Hepatocyte (in vitro differentiated cells): ENCODE data around the gene ZNF644. TPM values are rescaled to one million over a fixed set of nuclear protein-coding genes. Genes with fewer than 3 reads are reported as not detected.

Experiments
- DNase-seq: peaks from one replicate; pipeline ENCODE4 v3.0.0-alpha.2; 2016; ENCODE audit warnings: low spot score
- H2AFZ ChIP-seq: fragments of 200-600 bp; sonication (generic); 2 replicates; pipeline ENCODE4 v1.6.0; 2016; ENCODE audit warnings: antibody characterized with exemption, mild to moderate bottlenecking
- H3K27ac ChIP-seq: fragments of 200-600 bp; sonication (generic); 2 replicates; pipeline ENCODE4 v1.5.1; 2016; ENCODE audit warnings: mild to moderate bottlenecking
- H3K27me3 ChIP-seq: fragments of 200-600 bp; sonication (generic); 2 replicates; pipeline ENCODE4 v1.6.1; 2016
- H3K36me3 ChIP-seq: fragments of 200-600 bp; sonication (generic); replicated peaks from 2 replicates; pipeline ENCODE4 v1.5.1; 2016; ENCODE audit warnings: low read depth; ENCODE audit not compliant: insufficient read depth
- H3K4me1 ChIP-seq: fragments of 200-600 bp; sonication (generic); 2 replicates; pipeline ENCODE4 v1.5.1; 2016; ENCODE audit warnings: mild to moderate bottlenecking, moderate library complexity; ENCODE audit not compliant: insufficient read depth
- H3K4me2 ChIP-seq: fragments of 200-600 bp; sonication (generic); 2 replicates; pipeline ENCODE4 v1.6.0; 2016
- H3K4me3 ChIP-seq: fragments of 200-600 bp; sonication (generic); 2 replicates; pipeline ENCODE4 v1.5.1; 2016; ENCODE audit warnings: mild to moderate bottlenecking
- H3K79me2 ChIP-seq: fragments of 200-600 bp; sonication (generic); 2 replicates; pipeline ENCODE4 v1.6.0; 2017; ENCODE audit warnings: mild to moderate bottlenecking
- H3K9me2 ChIP-seq: fragments of 200-600 bp; sonication (generic); replicated peaks from 2 replicates; pipeline ENCODE4 v1.6.0; 2017; ENCODE audit warnings: mild to moderate bottlenecking; ENCODE audit not compliant: insufficient read depth
- H3K9me3 ChIP-seq: fragments of 200-600 bp; sonication (generic); 2 replicates; pipeline ENCODE4 v1.5.1; 2016; ENCODE audit warnings: low read depth, mild to moderate bottlenecking
- H4K20me1 ChIP-seq: fragments of 200-600 bp; sonication (generic); 2 replicates; pipeline ENCODE4 v1.6.0; 2016; ENCODE audit warnings: mild to moderate bottlenecking; ENCODE audit not compliant: insufficient read depth, poor library complexity, severe bottlenecking
- CTCF ChIP-seq: fragments of 200-600 bp; sonication (generic); IDR thresholded peaks from 2 replicates; pipeline ENCODE4 v1.5.1; 2016; ENCODE audit warnings: antibody characterized with exemption, mild to moderate bottlenecking; ENCODE audit not compliant: poor library complexity
- EZH2 ChIP-seq: fragments of 200-600 bp; sonication (generic); IDR thresholded peaks from 2 replicates; pipeline ENCODE4 v1.6.1; 2016; ENCODE audit warnings: antibody characterized with exemption, mild to moderate bottlenecking, borderline replicate concordance
- EZH2phosphoT487 ChIP-seq: fragments of 200-600 bp; sonication (generic); IDR thresholded peaks from one replicate; pipeline ENCODE4 v1.6.1; 2018; ENCODE audit warnings: antibody characterized with exemption, mild to moderate bottlenecking, low read depth, moderate library complexity; ENCODE audit not compliant: unreplicated experiment, severe bottlenecking
- WGBS: methylation state at CpG from one replicate; pipeline ENCODE4 v1.1.6; 2016; ENCODE audit warnings: low lambda C conversion rate; ENCODE audit errors: missing lambda C conversion rate; 5-methylcytosine and 5-hydroxymethylcytosine counted together
- polyA plus RNA-seq: library from polyadenylated mRNA; unstranded; fragments of >200 nt; fragmentation: Nextera tagmentation; extraction: Ambion mirVana; gene quantifications from 2 replicates; pipeline ENCODE4 v1.2.1, GENCODE V29; 2016
- total RNA-seq: library from RNA; depleted of rRNA; stranded (reverse); fragments of >200 nt; gene quantifications from 2 replicates; pipeline ENCODE4 v1.2.3, GENCODE V29; 2014

The ZNF644 gene
- total RNA-seq = 78.7 and 79.2 TPM in 2 replicates
- 39.8 and 42.0 TPM in 2 replicates for polyA plus RNA-seq

GRCh38 chr1:91021686-91022517, at the start of gene ZNF644:
Gene ZNF644, minus strand, starts transcription at chr1:91022035. Its CDS starts 39,682 bp downstream, at chr1:90982353.
- no peak for TF ChIP-seq EZH2
- no peak for TF ChIP-seq CTCF
- no peak for TF ChIP-seq EZH2phosphoT487
- DNase-seq = peak; percentile 94
- Histone ChIP-seq H3K27me3 (no peaks in the 10 kb centered on the region), H3K27ac (peak within 1 kb of the TSS; percentile 100), H3K9me2 (no peaks in the 10 kb centered on the region), H3K4me1 (peaks cover 19% of the 10 kb centered on the region), H3K4me2 (peak within 1 kb of the TSS; percentile 76), H3K9me3 (no peaks in the 10 kb centered on the region), H3K4me3 (peak within 1 kb of the TSS; percentile 81), H4K20me1 (peaks cover 33% of the 10 kb centered on the region), H3K36me3 (no peaks in the 10 kb centered on the region), H3K79me2 (peaks cover 42% of the 10 kb centered on the region), H2AFZ (peak within 1 kb of the TSS; percentile 77)
- WGBS = 3% methylated on average over 44 of the region's 70 CpGs

- TF ChIP-seq EZH2 (no peak), EZH2phosphoT487 (no peak), CTCF (no peak)
- no peak overlapping the region for H3K4me3 ChIP-seq
- no peak overlapping the region for H2AFZ ChIP-seq
- H3K4me1 ChIP-seq = peaks cover 4% of the 10 kb centered on the region
- WGBS = 53% methylated on average over 3 of the region's 3 CpGs
- no peaks in the 10 kb centered on the region for H3K9me2 ChIP-seq
- H3K4me2 ChIP-seq = peak overlapping the region; percentile 43
- no peaks in the 10 kb centered on the region for H3K36me3 ChIP-seq
- H4K20me1 ChIP-seq = no peaks in the 10 kb centered on the region
- no peak overlapping the region for H3K27ac ChIP-seq
- H3K9me3 ChIP-seq = no peaks in the 10 kb centered on the region
- no peak for DNase-seq
- no peaks in the 10 kb centered on the region for H3K27me3 ChIP-seq
- no peaks in the 10 kb centered on the region for H3K79me2 ChIP-seq
These were observed 48.5 kb upstream of the ZNF644 start for GRCh38 chr1:91070298-91070697.

GRCh38 chr1:91066538-91066937, 44.7 kb upstream of the ZNF644 start:
- DNase-seq = no peak
- TF ChIP-seq EZH2 (no peak), CTCF (no peak), EZH2phosphoT487 (no peak)
- 73% methylated on average over 1 of the region's 1 CpG for WGBS
- no peak overlapping the region for H2AFZ ChIP-seq
- H3K36me3 ChIP-seq = no peaks in the 10 kb centered on the region
- no peaks in the 10 kb centered on the region for H3K79me2 ChIP-seq
- H3K4me1 ChIP-seq = no peaks in the 10 kb centered on the region
- H3K4me2 ChIP-seq = no peak overlapping the region
- no peaks in the 10 kb centered on the region for H4K20me1 ChIP-seq
- H3K9me3 ChIP-seq = no peaks in the 10 kb centered on the region
- H3K27me3 ChIP-seq = no peaks in the 10 kb centered on the region
- H3K4me3 ChIP-seq = no peak overlapping the region
- no peaks in the 10 kb centered on the region for H3K9me2 ChIP-seq
- no peak overlapping the region for H3K27ac ChIP-seq
